Stimulated activated CD4-positive, alpha-beta T cell treated with anti-CD3 and anti-CD28 coated beads, Interleukin-4, amount 100 ng/mL, for 1 hour (primary cell): ENCODE data around the gene FTCD.
"Not testable (repeated sequence)": the region's sequence is repeated elsewhere in the genome, so short reads cannot be mapped to it uniquely, and the experiment has no call there.

ENCODE experiments used
- DNase-seq: peaks from one replicate; pipeline ENCODE4 v3.0.0-alpha.2; 2020

FTCD gene

GRCh38 chr21:46151989-46152926 lies 3.1 kb downstream of the FTCD start:
- DNase-seq, result no peak

- DNase-seq, result no peak
Observed at GRCh38 chr21:46151261-46151988, 4.0 kb downstream of the FTCD start.

- no peak for DNase-seq
Observed at GRCh38 chr21:46150491-46151121, 4.8 kb downstream of the FTCD start.

GRCh38 chr21:46150073-46150472 lies 5.3 kb downstream of the FTCD start:
- no peak for DNase-seq

- no peak for DNase-seq
Observed at GRCh38 chr21:46149205-46149901, 6.0 kb downstream of the FTCD start.

GRCh38 chr21:46148106-46148505 lies 7.3 kb downstream of the FTCD start:
- DNase-seq, result no peak

- DNase-seq, result peak; percentile 49
Observed at GRCh38 chr21:46147429-46147828, 8.0 kb downstream of the FTCD start.

- no peak for DNase-seq
Observed at GRCh38 chr21:46146856-46147255, 8.5 kb downstream of the FTCD start.

GRCh38 chr21:46145840-46146691 lies 9.3 kb downstream of the FTCD start:
- DNase-seq, result no peak

GRCh38 chr21:46145159-46145839 lies 10.1 kb downstream of the FTCD start:
- DNase-seq, result no peak

- no peak for DNase-seq
Observed at GRCh38 chr21:46144464-46145070, 10.8 kb downstream of the FTCD start.

GRCh38 chr21:46142582-46143473 lies 12.6 kb downstream of the FTCD start:
- no peak for DNase-seq

GRCh38 chr21:46141767-46142581 lies 13.4 kb downstream of the FTCD start:
- DNase-seq, result no peak

GRCh38 chr21:46140352-46141003 lies 14.9 kb downstream of the FTCD start:
- DNase-seq, result not testable (repeated sequence)

GRCh38 chr21:46139686-46140085 lies 15.7 kb downstream of the FTCD start:
- no peak for DNase-seq

- no peak for DNase-seq
Observed at GRCh38 chr21:46138383-46138970, 16.9 kb downstream of the FTCD start.

GRCh38 chr21:46137908-46138307 lies 17.5 kb downstream of the FTCD start:
- no peak for DNase-seq
